Bronchial epithelial cell (primary cell): Measurements from ENCODE around the gene KDM4B. TPM values are rescaled to one million over a fixed set of nuclear protein-coding genes. Genes with fewer than 3 reads are reported as not detected.

Experiments used
- DNase-seq: peaks from one replicate; pipeline ENCODE4 v3.0.0-alpha.2; 2010; ENCODE audit warnings: low read depth
- FAIRE-seq: peaks from 2 replicates; lab custom pipeline; 2011; peaks lifted over from hg19 to GRCh38; lab: Jason Lieb, UNC
- H3K27me3 ChIP-seq: 2 replicates; pipeline ENCODE4 v1.5.1; 2011; ENCODE audit warnings: low read length; ENCODE audit not compliant: control insufficient read depth, insufficient read depth
- H3K36me3 ChIP-seq: 2 replicates; pipeline ENCODE4 v1.5.1; 2011; ENCODE audit warnings: low read length; ENCODE audit not compliant: control insufficient read depth, insufficient read depth
- H3K4me3 ChIP-seq: 2 replicates; pipeline ENCODE4 v1.5.1; 2011; ENCODE audit warnings: mild to moderate bottlenecking, low read depth, low read length, control low read depth
- total RNA-seq: library from RNA; depleted of rRNA; stranded (reverse); fragments of >200 nt; gene quantifications from 2 replicates; pipeline ENCODE4 v1.2.1, GENCODE V29; 2014
- TF ChIP-seq, protein P1 (sequence below): IDR thresholded peaks from 2 replicates; pipeline ENCODE4 v1.5.1; 2011; ENCODE audit warnings: mild to moderate bottlenecking, moderate library complexity, low read length, control low read depth, inconsistent platforms; ENCODE audit not compliant: insufficient read depth, severe bottlenecking

KDM4B gene
- total RNA-seq, 1 donor from 2014 or later: 12.6 TPM

DNA sequence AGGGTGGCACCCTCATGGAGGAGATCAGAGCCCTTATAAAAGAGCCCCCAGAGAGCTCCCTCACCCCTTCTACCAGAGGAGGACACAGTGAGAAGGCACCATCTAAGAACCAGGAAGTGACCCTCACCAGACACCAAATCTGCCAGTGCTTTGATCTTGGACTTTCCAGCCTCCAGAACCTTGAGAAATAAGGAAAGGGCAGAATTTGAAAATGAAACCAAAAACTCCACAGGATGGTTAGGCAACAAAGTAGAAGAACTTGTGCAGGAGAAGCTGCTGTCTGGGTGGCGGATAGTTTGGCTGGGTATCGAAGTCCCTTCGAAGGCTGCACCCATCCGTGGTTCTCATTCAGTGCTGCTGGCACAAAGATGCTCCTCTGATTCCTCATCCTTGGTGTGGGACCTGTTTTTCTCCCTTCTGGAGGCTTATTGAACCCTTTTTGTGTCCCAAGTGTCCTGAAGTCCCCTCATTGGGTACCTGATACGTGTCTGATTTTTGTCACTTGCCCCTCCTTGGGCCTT is 130.8 kb downstream of the KDM4B start:
- TF ChIP-seq, protein P1, sequence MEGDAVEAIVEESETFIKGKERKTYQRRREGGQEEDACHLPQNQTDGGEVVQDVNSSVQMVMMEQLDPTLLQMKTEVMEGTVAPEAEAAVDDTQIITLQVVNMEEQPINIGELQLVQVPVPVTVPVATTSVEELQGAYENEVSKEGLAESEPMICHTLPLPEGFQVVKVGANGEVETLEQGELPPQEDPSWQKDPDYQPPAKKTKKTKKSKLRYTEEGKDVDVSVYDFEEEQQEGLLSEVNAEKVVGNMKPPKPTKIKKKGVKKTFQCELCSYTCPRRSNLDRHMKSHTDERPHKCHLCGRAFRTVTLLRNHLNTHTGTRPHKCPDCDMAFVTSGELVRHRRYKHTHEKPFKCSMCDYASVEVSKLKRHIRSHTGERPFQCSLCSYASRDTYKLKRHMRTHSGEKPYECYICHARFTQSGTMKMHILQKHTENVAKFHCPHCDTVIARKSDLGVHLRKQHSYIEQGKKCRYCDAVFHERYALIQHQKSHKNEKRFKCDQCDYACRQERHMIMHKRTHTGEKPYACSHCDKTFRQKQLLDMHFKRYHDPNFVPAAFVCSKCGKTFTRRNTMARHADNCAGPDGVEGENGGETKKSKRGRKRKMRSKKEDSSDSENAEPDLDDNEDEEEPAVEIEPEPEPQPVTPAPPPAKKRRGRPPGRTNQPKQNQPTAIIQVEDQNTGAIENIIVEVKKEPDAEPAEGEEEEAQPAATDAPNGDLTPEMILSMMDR: no peak
- peaks cover 11% of the 10 kb centered on the region for H3K36me3 ChIP-seq
- no peak overlapping the region for H3K4me3 ChIP-seq
- DNase-seq (no peak), FAIRE-seq (no peak)
- H3K27me3 ChIP-seq: no peaks in the 10 kb centered on the region

DNA sequence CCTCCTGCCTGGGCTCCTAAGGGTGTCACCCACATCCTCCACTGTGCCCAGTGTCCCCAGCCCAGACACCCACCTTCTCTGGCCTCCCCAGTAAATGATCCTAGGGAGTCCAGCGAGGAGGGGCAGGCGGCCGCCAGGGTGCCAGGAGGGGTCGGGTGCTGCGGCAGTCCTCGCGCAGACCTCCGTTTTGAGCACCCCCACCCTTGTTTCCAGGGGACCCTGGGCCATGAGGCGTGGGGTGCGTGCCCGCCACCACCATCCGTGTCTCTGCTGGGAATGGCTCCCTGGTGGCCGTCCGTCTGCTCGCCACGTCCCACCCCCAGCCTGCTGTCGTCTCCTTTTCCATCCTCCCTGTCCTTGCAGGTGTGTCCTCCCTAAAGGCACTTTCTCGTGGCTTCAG is 133.0 kb downstream of the KDM4B start:
- Histone ChIP-seq H3K36me3 (peaks cover 16% of the 10 kb centered on the region), H3K4me3 (no peak overlapping the region), H3K27me3 (no peaks in the 10 kb centered on the region)
- DNase-seq: no peak
- FAIRE-seq: no peak
- TF ChIP-seq, protein P1: no peak

DNA sequence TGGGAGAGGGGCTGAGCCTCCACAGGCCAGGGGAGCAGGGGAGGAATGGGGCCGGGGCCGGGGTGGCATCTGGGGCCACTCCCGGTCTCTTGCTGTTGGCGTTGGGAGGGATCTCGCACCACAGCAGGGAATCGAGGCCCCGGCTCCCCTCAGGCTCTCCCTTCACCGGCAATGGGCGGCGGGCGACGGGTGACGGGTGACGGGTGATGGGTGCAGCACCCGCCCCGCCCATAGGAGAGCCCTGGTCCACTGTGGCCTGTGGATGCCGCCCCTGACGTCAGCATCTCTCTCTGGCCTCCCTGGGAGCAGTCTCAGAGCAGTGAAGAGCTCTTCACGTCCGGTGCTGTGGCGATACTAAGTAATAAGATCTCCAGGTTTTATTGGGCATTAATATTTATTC is 133.6 kb downstream of the KDM4B start:
- no peak for FAIRE-seq
- DNase-seq: no peak
- Histone ChIP-seq H3K36me3 (peaks cover 17% of the 10 kb centered on the region), H3K4me3 (no peak overlapping the region), H3K27me3 (no peaks in the 10 kb centered on the region)
- TF ChIP-seq, protein P1: no peak

DNA sequence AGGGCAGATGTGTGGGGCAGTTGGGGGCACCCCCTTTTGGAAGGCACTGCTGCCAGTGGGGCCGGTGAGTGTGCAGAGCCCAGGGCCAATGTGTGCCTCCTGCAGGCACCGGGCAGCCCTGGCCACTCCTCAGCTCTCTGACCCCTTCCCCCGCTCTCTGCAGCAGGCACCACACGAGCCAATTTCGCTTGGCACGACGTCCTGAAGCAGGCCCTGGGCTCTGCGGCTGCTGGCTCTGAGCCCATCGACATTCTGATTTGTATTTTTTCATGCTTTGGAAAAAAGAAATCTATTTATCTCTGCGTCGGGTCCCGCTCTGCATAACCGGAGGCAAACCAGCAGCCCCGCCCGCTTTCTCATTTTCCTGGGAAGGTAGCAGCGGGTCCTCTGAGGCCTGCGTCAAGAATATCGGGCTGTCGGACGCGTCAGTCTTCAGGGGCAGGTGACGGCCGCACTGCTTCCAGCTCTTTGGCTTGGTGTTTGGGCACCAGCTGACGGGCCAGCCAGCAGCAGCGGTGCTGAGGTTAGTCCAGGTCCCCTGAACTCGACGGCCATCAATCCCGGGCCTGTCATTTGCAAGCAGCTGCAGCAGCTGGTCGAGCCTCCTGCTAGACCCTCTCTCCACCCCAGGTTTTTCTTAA is 134.3 kb downstream of the KDM4B start:
- peaks cover 18% of the 10 kb centered on the region for H3K36me3 ChIP-seq
- H3K4me3 ChIP-seq: no peak overlapping the region
- TF ChIP-seq, protein P1: no peak
- FAIRE-seq: no peak
- DNase-seq: no peak
- no peaks in the 10 kb centered on the region for H3K27me3 ChIP-seq

DNA sequence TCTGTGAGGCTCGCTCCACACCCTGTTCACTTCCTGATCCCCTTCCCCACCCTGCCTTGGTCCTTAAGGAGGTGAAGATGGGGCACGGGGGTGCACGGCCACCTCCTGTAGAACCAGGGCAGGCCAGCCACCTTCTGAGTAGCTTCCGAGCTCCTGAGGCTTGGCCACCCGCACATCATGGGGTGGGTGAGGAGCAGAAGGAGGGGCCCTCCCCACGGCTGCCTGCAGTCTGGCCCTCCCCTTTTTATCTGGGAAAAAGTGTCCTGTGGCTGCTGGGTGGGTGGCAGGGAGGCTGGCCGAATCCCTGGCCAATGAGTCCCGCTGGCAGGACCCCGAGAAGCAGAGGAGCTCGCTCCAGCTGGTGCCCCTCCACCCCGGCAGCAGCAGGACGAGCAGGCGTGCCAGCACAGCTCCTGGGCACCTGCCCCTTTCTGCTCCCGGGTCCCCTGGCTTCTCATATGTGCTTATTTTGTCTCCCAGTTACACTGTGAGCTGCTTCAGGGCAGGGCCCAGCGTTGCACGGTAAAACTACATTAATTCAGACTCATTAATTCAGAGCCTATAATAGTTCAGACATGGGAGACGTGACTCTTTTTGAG is 135.0 kb downstream of the KDM4B start:
- H3K27me3 ChIP-seq: no peaks in the 10 kb centered on the region
- TF ChIP-seq, protein P1: no peak
- peaks cover 15% of the 10 kb centered on the region for H3K36me3 ChIP-seq
- no peak for DNase-seq
- no peak overlapping the region for H3K4me3 ChIP-seq
- no peak for FAIRE-seq
